ENCODE results near the gene IL3RA.

DNA sequence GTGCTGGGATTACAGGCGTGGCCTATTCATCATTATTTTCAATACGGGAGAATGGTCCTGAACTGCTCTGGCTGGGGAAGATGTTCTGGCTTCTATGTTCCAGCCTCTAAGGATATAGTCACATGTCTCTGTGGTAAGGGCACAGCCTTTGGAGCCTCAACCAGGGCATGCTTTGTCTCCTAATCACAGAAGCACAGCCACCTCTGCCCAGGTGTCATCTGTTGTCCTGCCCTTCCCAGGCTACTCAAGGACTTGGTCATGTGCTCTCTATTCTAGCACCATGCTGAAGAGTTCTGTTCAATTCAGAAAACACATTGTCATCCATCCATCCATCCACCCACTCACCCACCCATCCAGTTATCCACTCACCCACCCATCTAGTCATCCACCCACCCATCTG is 86.6 kb downstream of the IL3RA start:
- TF ChIP-seq POLR2AphosphoS5 (IDR thresholded peaks at IDR 0.05; ENCODE audit: low read depth, low read length), result no peak
- TF ChIP-seq POLR2A (IDR thresholded peaks at IDR 0.05; ENCODE audit: low read depth, low read length), result no peak

Data from GM12892 (cell line).